Measurements from ENCODE around the gene DPF3.
A peak's percentile ranks its signal among the peaks of the same experiment; 100 is the strongest.

DPF3 gene

GRCh38 chr14:72917094-72917802 lies 23.3 kb upstream of the DPF3 start:
- peaks cover 26 to 36% of the 10 kb centered on the region in 2 donors for H3K27me3 Mint-ChIP-seq
- no peak for ATAC-seq (replicated peaks)
- no peaks in the 10 kb centered on the region for H3K36me3 Mint-ChIP-seq
- no peak overlapping the region for H3K4me3 Mint-ChIP-seq
- no peak for DNase-seq
- no peak overlapping the region for H3K27ac Mint-ChIP-seq
- no peaks in the 10 kb centered on the region for H3K4me1 Mint-ChIP-seq
- H3K9me3 Mint-ChIP-seq: no peaks in the 10 kb centered on the region

GRCh38 chr14:72916174-72916573 lies 22.3 kb upstream of the DPF3 start:
- H3K4me3 Mint-ChIP-seq: no peak overlapping the region
- ATAC-seq (replicated peaks) (no peak), DNase-seq (no peak)
- H3K9me3 Mint-ChIP-seq: no peaks in the 10 kb centered on the region
- peaks cover 25 to 36% of the 10 kb centered on the region in 2 donors for H3K27me3 Mint-ChIP-seq
- no peaks in the 10 kb centered on the region for H3K36me3 Mint-ChIP-seq
- H3K27ac Mint-ChIP-seq: no peak overlapping the region
- no peaks in the 10 kb centered on the region for H3K4me1 Mint-ChIP-seq

GRCh38 chr14:72913809-72914208 lies 19.9 kb upstream of the DPF3 start:
- Mint-ChIP-seq H3K27ac (no peak overlapping the region), H3K27me3 (peaks cover 10 to 26% of the 10 kb centered on the region in 2 donors), H3K4me1 (no peaks in the 10 kb centered on the region), H3K4me3 (no peak overlapping the region), H3K36me3 (no peaks in the 10 kb centered on the region), H3K9me3 (no peaks in the 10 kb centered on the region)
- no peak for DNase-seq
- ATAC-seq (replicated peaks): no peak

GRCh38 chr14:72909163-72909562 lies 15.3 kb upstream of the DPF3 start:
- ATAC-seq (replicated peaks): no peak

GRCh38 chr14:72907886-72908285 lies 14.0 kb upstream of the DPF3 start:
- ATAC-seq (replicated peaks) (no peak), DNase-seq (no peak)
- H3K4me3 Mint-ChIP-seq: no peak overlapping the region
- peaks cover 0 to 6% of the 10 kb centered on the region in 2 donors for H3K27me3 Mint-ChIP-seq
- no peaks in the 10 kb centered on the region for H3K9me3 Mint-ChIP-seq
- no peaks in the 10 kb centered on the region for H3K36me3 Mint-ChIP-seq
- no peak overlapping the region for H3K27ac Mint-ChIP-seq
- peaks cover 4 to 9% of the 10 kb centered on the region in 2 donors for H3K4me1 Mint-ChIP-seq

More at GRCh38 chr14:72909163-72909562, 15.3 kb upstream of the DPF3 start:
- DNase-seq: no peak
- H3K36me3 Mint-ChIP-seq: no peaks in the 10 kb centered on the region
- peaks cover 7 to 10% of the 10 kb centered on the region in 2 donors for H3K27me3 Mint-ChIP-seq
- H3K9me3 Mint-ChIP-seq: no peaks in the 10 kb centered on the region
- no peak overlapping the region for H3K27ac Mint-ChIP-seq
- no peak overlapping the region for H3K4me3 Mint-ChIP-seq
- H3K4me1 Mint-ChIP-seq: peaks cover 4 to 9% of the 10 kb centered on the region in 2 donors

- Mint-ChIP-seq H3K27me3 (peaks cover 0 to 6% of the 10 kb centered on the region in 2 donors), H3K27ac (no peak overlapping the region), H3K36me3 (no peaks in the 10 kb centered on the region), H3K9me3 (no peaks in the 10 kb centered on the region), H3K4me1 (peaks cover 4 to 9% of the 10 kb centered on the region in 2 donors), H3K4me3 (no peak overlapping the region)
- ATAC-seq (replicated peaks) (no peak), DNase-seq (no peak)
Observed at GRCh38 chr14:72906879-72907278, 13.0 kb upstream of the DPF3 start.

- no peak overlapping the region for H3K27ac Mint-ChIP-seq
- H3K27me3 Mint-ChIP-seq: peaks cover 0 to 6% of the 10 kb centered on the region in 2 donors
- ATAC-seq (replicated peaks): no peak
- no peaks in the 10 kb centered on the region for H3K9me3 Mint-ChIP-seq
- H3K4me3 Mint-ChIP-seq: no peak overlapping the region
- DNase-seq: no peak
- no peaks in the 10 kb centered on the region for H3K36me3 Mint-ChIP-seq
- peaks cover 4 to 9% of the 10 kb centered on the region in 2 donors for H3K4me1 Mint-ChIP-seq
Observed at GRCh38 chr14:72906316-72906715, 12.4 kb upstream of the DPF3 start.

GRCh38 chr14:72904840-72905561 lies 11.1 kb upstream of the DPF3 start:
- ATAC-seq (replicated peaks): peak; percentile 74 to 76
- Mint-ChIP-seq H3K36me3 (no peaks in the 10 kb centered on the region), H3K9me3 (no peaks in the 10 kb centered on the region), H3K4me1 (peaks cover 4 to 9% of the 10 kb centered on the region in 2 donors), H3K4me3 (no peak overlapping the region), H3K27ac (no peak overlapping the region), H3K27me3 (peaks cover 0 to 6% of the 10 kb centered on the region in 2 donors)
- peak; percentile 43 for DNase-seq

- Mint-ChIP-seq H3K27me3 (peaks cover 0 to 3% of the 10 kb centered on the region in 2 donors), H3K27ac (no peak overlapping the region), H3K4me3 (no peak overlapping the region), H3K36me3 (no peaks in the 10 kb centered on the region), H3K4me1 (peaks cover 4 to 15% of the 10 kb centered on the region in 2 donors), H3K9me3 (no peaks in the 10 kb centered on the region)
- ATAC-seq (replicated peaks): no peak
- no peak for DNase-seq
Observed at GRCh38 chr14:72904218-72904617, 10.3 kb upstream of the DPF3 start.

- no peaks in the 10 kb centered on the region for H3K36me3 Mint-ChIP-seq
- DNase-seq (no peak), ATAC-seq (replicated peaks) (no peak)
- no peaks in the 10 kb centered on the region for H3K9me3 Mint-ChIP-seq
- H3K4me3 Mint-ChIP-seq: no peak overlapping the region
- H3K4me1 Mint-ChIP-seq: peaks cover 4 to 15% of the 10 kb centered on the region in 2 donors
- no peak overlapping the region for H3K27ac Mint-ChIP-seq
- peaks cover 0 to 3% of the 10 kb centered on the region in 2 donors for H3K27me3 Mint-ChIP-seq
Observed at GRCh38 chr14:72903716-72904115, 9.8 kb upstream of the DPF3 start.

- DNase-seq (no peak), ATAC-seq (replicated peaks) (no peak)
- no peaks in the 10 kb centered on the region for H3K36me3 Mint-ChIP-seq
- H3K9me3 Mint-ChIP-seq: no peaks in the 10 kb centered on the region
- H3K4me3 Mint-ChIP-seq: no peak overlapping the region
- no peak overlapping the region for H3K27ac Mint-ChIP-seq
- H3K4me1 Mint-ChIP-seq: peaks cover 8 to 15% of the 10 kb centered on the region in 2 donors
- H3K27me3 Mint-ChIP-seq: peaks cover 0 to 3% of the 10 kb centered on the region in 2 donors
Observed at GRCh38 chr14:72902801-72903530, 9.1 kb upstream of the DPF3 start.

GRCh38 chr14:72901361-72901760 lies 7.5 kb upstream of the DPF3 start:
- H3K27me3 Mint-ChIP-seq: peaks cover 0 to 6% of the 10 kb centered on the region in 2 donors
- H3K9me3 Mint-ChIP-seq: no peaks in the 10 kb centered on the region
- no peaks in the 10 kb centered on the region for H3K36me3 Mint-ChIP-seq
- DNase-seq (no peak), ATAC-seq (replicated peaks) (no peak)
- H3K4me3 Mint-ChIP-seq: no peak overlapping the region
- no peak overlapping the region for H3K27ac Mint-ChIP-seq
- peaks cover 8 to 15% of the 10 kb centered on the region in 2 donors for H3K4me1 Mint-ChIP-seq

- peaks cover 5 to 6% of the 10 kb centered on the region in 2 donors for H3K27me3 Mint-ChIP-seq
- H3K9me3 Mint-ChIP-seq: no peaks in the 10 kb centered on the region
- DNase-seq (no peak), ATAC-seq (replicated peaks) (no peak)
- H3K4me1 Mint-ChIP-seq: peaks cover 11 to 18% of the 10 kb centered on the region in 2 donors
- no peak overlapping the region for H3K4me3 Mint-ChIP-seq
- H3K36me3 Mint-ChIP-seq: no peaks in the 10 kb centered on the region
- no peak overlapping the region for H3K27ac Mint-ChIP-seq
Observed at GRCh38 chr14:72898448-72898847, 4.5 kb upstream of the DPF3 start.

- H3K36me3 Mint-ChIP-seq: no peaks in the 10 kb centered on the region
- peaks cover 5 to 6% of the 10 kb centered on the region in 2 donors for H3K27me3 Mint-ChIP-seq
- DNase-seq: no peak
- peak; percentile 9 to 12 for ATAC-seq (replicated peaks)
- peak overlapping the region; percentile 72 for H3K27ac Mint-ChIP-seq
- peaks cover 16 to 43% of the 10 kb centered on the region in 2 donors for H3K4me1 Mint-ChIP-seq
- peak overlapping the region; percentile 91 to 92 for H3K4me3 Mint-ChIP-seq
- H3K9me3 Mint-ChIP-seq: no peaks in the 10 kb centered on the region
Observed at GRCh38 chr14:72894623-72895378, 900 bp upstream of the DPF3 start.
